ENCODE results near the gene LRP10.
A peak's percentile ranks its signal among the peaks of the same experiment; 100 is the strongest.

The LRP10 gene

DNA sequence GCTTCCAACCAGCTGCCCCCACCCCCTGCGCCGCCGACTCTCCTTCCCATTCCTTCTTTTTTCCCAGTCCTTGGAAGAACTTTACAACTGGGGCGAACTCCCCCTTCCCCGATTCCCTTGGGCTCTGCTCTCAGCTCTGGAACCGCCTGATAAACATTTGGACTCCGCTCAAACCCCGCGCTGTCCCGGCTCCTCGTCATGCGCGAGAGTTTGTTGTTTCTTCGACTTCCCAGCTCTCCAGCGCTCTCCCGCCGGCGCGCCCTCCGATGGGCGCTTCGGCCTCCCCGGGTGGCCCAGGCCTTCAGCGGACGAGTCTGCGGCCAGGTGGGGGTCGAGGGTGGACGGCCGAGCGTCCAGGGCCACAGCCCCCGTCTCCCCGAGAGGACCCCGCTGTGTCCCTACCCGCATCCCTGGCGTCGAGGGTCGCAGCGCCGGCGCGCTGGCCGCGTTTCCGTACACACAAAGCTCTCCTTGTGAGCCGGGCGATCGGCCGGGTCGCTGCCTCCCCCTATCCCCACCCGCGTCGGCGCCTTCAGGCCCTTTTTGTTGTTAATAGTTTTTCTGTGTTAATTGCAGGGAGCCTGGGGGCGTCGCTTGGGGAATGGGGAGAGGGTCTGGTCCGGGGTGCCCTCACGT is 34.3 kb upstream of the LRP10 start:
- Histone ChIP-seq H3K9ac (ENCODE audit: low read length) (peak overlapping the region; percentile 90), H3K36me3 (ENCODE audit: control insufficient read depth, low read depth, low read length) (peaks cover 33% of the 10 kb centered on the region), H3K27ac (ENCODE audit: low read length) (peak overlapping the region; percentile 53), H3K4me3 (ENCODE audit: low read length) (peak overlapping the region; percentile 90), H3K4me1 (ENCODE audit: control insufficient read depth, low read depth, low read length) (peaks cover 20% of the 10 kb centered on the region), H3K9me3 (ENCODE audit: control insufficient read depth, low read depth, low read length) (no peaks in the 10 kb centered on the region), H3K27me3 (ENCODE audit: control insufficient read depth, insufficient read depth, low read length) (peaks cover 6% of the 10 kb centered on the region)

- peaks cover 20% of the 10 kb centered on the region for H3K4me1 ChIP-seq (ENCODE audit: control insufficient read depth, low read depth, low read length)
- peaks cover 6% of the 10 kb centered on the region for H3K27me3 ChIP-seq (ENCODE audit: control insufficient read depth, insufficient read depth, low read length)
- no peak overlapping the region for H3K27ac ChIP-seq (ENCODE audit: low read length)
- no peaks in the 10 kb centered on the region for H3K9me3 ChIP-seq (ENCODE audit: control insufficient read depth, low read depth, low read length)
- H3K9ac ChIP-seq (ENCODE audit: low read length) = peak overlapping the region; percentile 90
- peaks cover 40% of the 10 kb centered on the region for H3K36me3 ChIP-seq (ENCODE audit: control insufficient read depth, low read depth, low read length)
- H3K4me3 ChIP-seq (ENCODE audit: low read length) = peak overlapping the region; percentile 90
These were observed 33.6 kb upstream of the LRP10 start for GRCh38 chr14:22837750-22838538.

DNA sequence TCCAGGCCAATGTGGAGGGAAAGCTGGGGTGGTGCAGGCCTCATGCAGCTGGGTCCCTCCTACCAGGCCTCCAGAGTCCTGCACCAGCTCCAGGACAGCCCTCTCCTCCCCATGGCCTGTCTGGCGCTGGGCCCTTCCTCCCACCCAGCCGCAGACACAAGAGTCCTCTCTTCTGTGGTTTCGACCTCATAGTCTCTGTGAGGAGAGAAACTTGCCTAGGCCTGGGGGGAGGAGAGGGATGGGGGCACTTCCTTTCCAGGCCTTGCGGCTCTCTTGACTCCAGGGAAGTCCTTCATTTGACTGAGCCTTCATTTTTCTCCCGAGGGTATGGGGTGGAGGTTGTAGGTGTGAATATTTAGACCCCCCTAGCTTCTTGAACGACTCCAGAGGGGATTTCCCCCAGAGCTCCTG is 32.9 kb upstream of the LRP10 start:
- no peak overlapping the region for H3K9ac ChIP-seq (ENCODE audit: low read length)
- peaks cover 20% of the 10 kb centered on the region for H3K4me1 ChIP-seq (ENCODE audit: control insufficient read depth, low read depth, low read length)
- no peaks in the 10 kb centered on the region for H3K9me3 ChIP-seq (ENCODE audit: control insufficient read depth, low read depth, low read length)
- peak overlapping the region; percentile 90 for H3K4me3 ChIP-seq (ENCODE audit: low read length)
- no peak overlapping the region for H3K27ac ChIP-seq (ENCODE audit: low read length)
- peaks cover 42% of the 10 kb centered on the region for H3K36me3 ChIP-seq (ENCODE audit: control insufficient read depth, low read depth, low read length)
- H3K27me3 ChIP-seq (ENCODE audit: control insufficient read depth, insufficient read depth, low read length) = peaks cover 6% of the 10 kb centered on the region

- Histone ChIP-seq H3K36me3 (ENCODE audit: control insufficient read depth, low read depth, low read length) (peaks cover 39% of the 10 kb centered on the region), H3K27ac (ENCODE audit: low read length) (no peak overlapping the region), H3K9me3 (ENCODE audit: control insufficient read depth, low read depth, low read length) (no peaks in the 10 kb centered on the region), H3K9ac (ENCODE audit: low read length) (no peak overlapping the region), H3K4me3 (ENCODE audit: low read length) (no peak overlapping the region), H3K27me3 (ENCODE audit: control insufficient read depth, insufficient read depth, low read length) (peaks cover 6% of the 10 kb centered on the region), H3K4me1 (ENCODE audit: control insufficient read depth, low read depth, low read length) (peaks cover 20% of the 10 kb centered on the region)
These were observed 32.3 kb upstream of the LRP10 start for GRCh38 chr14:22839159-22839779.

GRCh38 chr14:22841311-22841710 is 30.2 kb upstream of the LRP10 start:
- Histone ChIP-seq H3K9ac (ENCODE audit: low read length) (no peak overlapping the region), H3K27me3 (ENCODE audit: control insufficient read depth, insufficient read depth, low read length) (peaks cover 6% of the 10 kb centered on the region), H3K27ac (ENCODE audit: low read length) (no peak overlapping the region), H3K4me3 (ENCODE audit: low read length) (no peak overlapping the region), H3K36me3 (ENCODE audit: control insufficient read depth, low read depth, low read length) (peaks cover 43% of the 10 kb centered on the region), H3K4me1 (ENCODE audit: control insufficient read depth, low read depth, low read length) (peaks cover 10% of the 10 kb centered on the region), H3K9me3 (ENCODE audit: control insufficient read depth, low read depth, low read length) (no peaks in the 10 kb centered on the region)

DNA sequence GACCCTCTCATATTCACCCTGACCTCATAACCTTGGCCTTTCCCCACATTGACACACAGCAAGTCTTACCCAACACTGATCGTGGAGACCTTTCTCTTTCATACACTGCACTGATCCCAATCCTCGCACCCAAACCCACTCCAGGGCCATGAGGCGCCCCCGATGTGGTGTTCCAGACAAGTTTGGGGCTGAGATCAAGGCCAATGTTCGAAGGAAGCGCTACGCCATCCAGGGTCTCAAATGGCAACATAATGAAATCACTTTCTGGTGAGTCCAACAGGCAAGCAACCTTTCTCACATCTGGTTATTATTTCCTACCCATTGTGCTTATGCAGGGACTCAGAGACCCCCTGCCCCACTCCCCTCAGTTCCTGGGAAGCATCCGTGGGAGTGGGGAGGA is 29.8 kb upstream of the LRP10 start:
- Histone ChIP-seq H3K9me3 (ENCODE audit: control insufficient read depth, low read depth, low read length) (no peaks in the 10 kb centered on the region), H3K4me1 (ENCODE audit: control insufficient read depth, low read depth, low read length) (peaks cover 10% of the 10 kb centered on the region), H3K9ac (ENCODE audit: low read length) (no peak overlapping the region), H3K27ac (ENCODE audit: low read length) (no peak overlapping the region), H3K4me3 (ENCODE audit: low read length) (no peak overlapping the region), H3K36me3 (ENCODE audit: control insufficient read depth, low read depth, low read length) (peaks cover 45% of the 10 kb centered on the region), H3K27me3 (ENCODE audit: control insufficient read depth, insufficient read depth, low read length) (peaks cover 5% of the 10 kb centered on the region)

DNA sequence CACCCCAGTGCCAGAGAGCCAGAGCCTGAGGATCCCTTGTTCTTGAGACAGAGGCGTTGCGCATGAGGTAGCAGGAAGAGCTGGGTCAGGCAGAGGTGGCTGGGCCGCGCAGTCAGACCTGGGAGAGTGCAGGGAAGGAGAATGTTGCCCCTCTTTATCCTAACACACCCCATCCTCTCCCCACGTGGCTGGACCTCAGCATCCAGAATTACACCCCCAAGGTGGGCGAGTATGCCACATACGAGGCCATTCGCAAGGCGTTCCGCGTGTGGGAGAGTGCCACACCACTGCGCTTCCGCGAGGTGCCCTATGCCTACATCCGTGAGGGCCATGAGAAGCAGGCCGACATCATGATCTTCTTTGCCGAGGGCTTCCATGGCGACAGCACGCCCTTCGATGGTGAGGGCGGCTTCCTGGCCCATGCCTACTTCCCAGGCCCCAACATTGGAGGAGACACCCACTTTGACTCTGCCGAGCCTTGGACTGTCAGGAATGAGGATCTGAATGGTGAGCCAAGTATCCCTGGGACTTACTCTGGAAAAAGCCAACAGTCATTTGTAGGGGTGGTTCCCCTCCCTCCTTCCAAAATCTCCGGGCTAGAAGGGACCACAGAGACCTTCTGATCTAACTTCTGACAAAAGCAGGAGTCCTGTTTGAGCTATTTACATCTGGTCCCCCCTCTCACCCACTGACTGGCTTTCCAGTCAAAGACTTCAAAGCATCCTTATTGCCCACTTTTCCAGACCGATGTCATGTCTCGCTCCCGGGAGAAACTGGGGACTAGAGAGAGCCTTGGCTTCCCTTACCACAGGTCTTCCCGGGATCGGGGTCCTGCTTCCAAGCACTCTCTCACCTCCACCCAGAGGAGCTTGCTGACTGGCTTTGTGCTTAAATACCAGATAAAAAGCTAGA is 29.1 kb upstream of the LRP10 start:
- no peaks in the 10 kb centered on the region for H3K9me3 ChIP-seq (ENCODE audit: control insufficient read depth, low read depth, low read length)
- H3K36me3 ChIP-seq (ENCODE audit: control insufficient read depth, low read depth, low read length) = peaks cover 45% of the 10 kb centered on the region
- H3K27ac ChIP-seq (ENCODE audit: low read length) = no peak overlapping the region
- no peak overlapping the region for H3K4me3 ChIP-seq (ENCODE audit: low read length)
- peaks cover 10% of the 10 kb centered on the region for H3K4me1 ChIP-seq (ENCODE audit: control insufficient read depth, low read depth, low read length)
- no peak overlapping the region for H3K9ac ChIP-seq (ENCODE audit: low read length)
- no peaks in the 10 kb centered on the region for H3K27me3 ChIP-seq (ENCODE audit: control insufficient read depth, insufficient read depth, low read length)

DNA sequence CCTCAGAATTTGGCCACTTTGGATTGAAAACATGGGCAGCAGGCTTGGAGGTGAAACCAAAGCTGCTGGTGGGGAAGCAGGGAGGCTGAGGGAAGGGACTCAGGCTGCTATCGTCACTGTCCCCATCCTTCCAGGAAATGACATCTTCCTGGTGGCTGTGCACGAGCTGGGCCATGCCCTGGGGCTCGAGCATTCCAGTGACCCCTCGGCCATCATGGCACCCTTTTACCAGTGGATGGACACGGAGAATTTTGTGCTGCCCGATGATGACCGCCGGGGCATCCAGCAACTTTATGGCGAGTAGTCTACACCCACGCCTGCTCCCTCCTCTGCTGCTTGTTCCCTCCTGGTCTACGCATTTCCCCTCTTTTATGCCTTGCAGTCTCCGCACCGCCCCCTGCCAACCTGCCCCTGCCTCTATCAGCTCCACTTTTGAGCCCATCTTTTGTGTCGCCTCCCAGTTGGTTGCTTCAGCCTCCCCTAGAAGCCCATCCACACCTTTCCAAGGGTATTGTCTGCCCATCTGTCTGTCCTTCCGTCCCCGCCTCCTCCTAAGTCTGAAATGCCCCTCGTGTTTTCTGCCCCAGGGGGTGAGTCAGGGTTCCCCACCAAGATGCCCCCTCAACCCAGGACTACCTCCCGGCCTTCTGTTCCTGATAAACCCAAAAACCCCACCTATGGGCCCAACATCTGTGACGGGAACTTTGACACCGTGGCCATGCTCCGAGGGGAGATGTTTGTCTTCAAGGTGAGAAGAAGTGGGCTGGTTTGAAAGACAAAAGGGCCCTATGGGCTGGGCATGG is 28.2 kb upstream of the LRP10 start:
- H3K27me3 ChIP-seq (ENCODE audit: control insufficient read depth, insufficient read depth, low read length) = no peaks in the 10 kb centered on the region
- H3K4me3 ChIP-seq (ENCODE audit: low read length) = no peak overlapping the region
- H3K27ac ChIP-seq (ENCODE audit: low read length) = no peak overlapping the region
- no peaks in the 10 kb centered on the region for H3K9me3 ChIP-seq (ENCODE audit: control insufficient read depth, low read depth, low read length)
- H3K36me3 ChIP-seq (ENCODE audit: control insufficient read depth, low read depth, low read length) = peaks cover 45% of the 10 kb centered on the region
- no peak overlapping the region for H3K9ac ChIP-seq (ENCODE audit: low read length)
- peaks cover 12% of the 10 kb centered on the region for H3K4me1 ChIP-seq (ENCODE audit: control insufficient read depth, low read depth, low read length)

DNA sequence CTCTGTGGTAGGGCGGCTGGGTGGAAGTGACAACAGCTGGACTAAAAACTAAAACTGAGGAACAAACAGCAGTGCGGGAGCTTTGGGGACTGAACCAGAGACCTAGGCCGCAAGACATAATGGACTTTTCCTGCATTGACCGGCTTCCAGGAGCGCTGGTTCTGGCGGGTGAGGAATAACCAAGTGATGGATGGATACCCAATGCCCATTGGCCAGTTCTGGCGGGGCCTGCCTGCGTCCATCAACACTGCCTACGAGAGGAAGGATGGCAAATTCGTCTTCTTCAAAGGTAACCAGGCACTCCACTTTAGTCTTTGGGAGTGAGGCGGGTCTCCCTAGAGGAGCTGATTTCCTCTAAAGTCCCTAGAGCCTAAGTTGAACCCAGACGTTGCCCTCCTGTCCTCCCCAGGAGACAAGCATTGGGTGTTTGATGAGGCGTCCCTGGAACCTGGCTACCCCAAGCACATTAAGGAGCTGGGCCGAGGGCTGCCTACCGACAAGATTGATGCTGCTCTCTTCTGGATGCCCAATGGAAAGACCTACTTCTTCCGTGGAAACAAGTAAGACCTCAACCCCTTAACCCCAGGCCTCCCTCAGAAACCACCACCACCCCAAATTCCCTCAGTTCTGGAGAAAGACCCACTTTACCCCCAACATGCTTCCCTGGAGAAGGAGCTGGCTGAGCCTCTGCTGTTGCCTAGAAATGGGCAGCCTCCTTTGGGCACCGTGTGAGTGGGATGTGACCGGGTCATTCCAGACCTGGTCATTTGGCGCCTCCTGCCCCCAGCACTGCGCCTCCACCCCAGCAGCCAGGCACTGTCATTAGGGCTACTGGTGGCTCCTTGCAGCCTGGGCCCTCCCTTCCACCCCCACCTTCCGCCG is 27.1 kb upstream of the LRP10 start:
- H3K4me1 ChIP-seq (ENCODE audit: control insufficient read depth, low read depth, low read length) = peaks cover 14% of the 10 kb centered on the region
- H3K9me3 ChIP-seq (ENCODE audit: control insufficient read depth, low read depth, low read length) = no peaks in the 10 kb centered on the region
- H3K27ac ChIP-seq (ENCODE audit: low read length) = no peak overlapping the region
- no peaks in the 10 kb centered on the region for H3K27me3 ChIP-seq (ENCODE audit: control insufficient read depth, insufficient read depth, low read length)
- H3K4me3 ChIP-seq (ENCODE audit: low read length) = no peak overlapping the region
- H3K9ac ChIP-seq (ENCODE audit: low read length) = no peak overlapping the region
- H3K36me3 ChIP-seq (ENCODE audit: control insufficient read depth, low read depth, low read length) = peaks cover 45% of the 10 kb centered on the region

- Histone ChIP-seq H3K27me3 (ENCODE audit: control insufficient read depth, insufficient read depth, low read length) (no peaks in the 10 kb centered on the region), H3K36me3 (ENCODE audit: control insufficient read depth, low read depth, low read length) (peaks cover 45% of the 10 kb centered on the region), H3K4me3 (ENCODE audit: low read length) (no peak overlapping the region), H3K4me1 (ENCODE audit: control insufficient read depth, low read depth, low read length) (peaks cover 14% of the 10 kb centered on the region), H3K9me3 (ENCODE audit: control insufficient read depth, low read depth, low read length) (no peaks in the 10 kb centered on the region), H3K9ac (ENCODE audit: low read length) (no peak overlapping the region), H3K27ac (ENCODE audit: low read length) (no peak overlapping the region)
These were observed 26.5 kb upstream of the LRP10 start for GRCh38 chr14:22845103-22845394.

All from iPS-18a (cell line).